Putamen (tissue), 1 donor: Measurements from ENCODE around the gene TXNDC11.

ENCODE experiments used
- DNase-seq: peaks from one replicate; pipeline ENCODE4 v3.0.0-alpha.2; 2016; ENCODE audit warnings: low spot score

TXNDC11 gene

GRCh38 chr16:11719171-11719570, 23.5 kb downstream of the TXNDC11 start:
- DNase-seq, result no peak

- no peak for DNase-seq
Observed at GRCh38 chr16:11717811-11718210, 24.8 kb downstream of the TXNDC11 start.

DNA sequence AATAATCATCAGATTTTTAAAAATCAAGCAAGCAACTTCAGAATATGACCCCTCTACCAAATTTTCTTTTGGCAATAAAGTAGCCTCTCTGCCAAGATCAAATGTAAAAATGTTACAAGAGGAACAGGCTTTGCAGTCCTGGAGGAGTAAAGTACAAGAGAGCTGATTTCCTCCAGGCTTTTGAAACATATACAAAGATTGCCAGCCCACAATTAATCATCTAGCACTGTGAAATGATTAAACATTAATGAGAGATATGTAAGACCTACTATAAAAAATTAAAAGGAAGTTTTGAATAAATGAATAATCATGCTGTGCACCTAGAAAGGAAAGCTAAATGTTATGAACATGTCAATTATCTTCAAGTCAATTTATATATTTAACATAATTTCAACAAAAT, 26.3 kb downstream of the TXNDC11 start:
- DNase-seq, result no peak

GRCh38 chr16:11715246-11715947, 27.3 kb downstream of the TXNDC11 start:
- DNase-seq, result no peak

DNA sequence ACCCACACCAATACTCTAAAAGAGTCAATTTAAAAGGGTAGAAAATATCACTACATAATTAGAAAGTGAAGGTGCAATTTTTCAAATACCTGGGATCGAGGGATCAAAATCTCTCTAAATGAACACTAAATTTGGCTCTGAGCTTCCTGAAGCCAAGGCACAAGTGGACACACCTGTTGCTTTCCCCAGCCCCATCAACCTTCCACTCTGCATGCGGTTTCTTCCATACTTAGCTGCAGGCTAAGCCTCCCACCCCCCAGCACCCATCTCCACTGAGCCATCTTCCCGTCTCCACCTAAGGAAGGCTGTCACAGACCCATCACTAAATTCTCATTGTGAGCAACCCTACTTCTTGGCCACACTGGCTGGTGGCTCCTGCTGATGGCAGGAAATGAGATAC, 30.5 kb downstream of the TXNDC11 start:
- no peak for DNase-seq

DNA sequence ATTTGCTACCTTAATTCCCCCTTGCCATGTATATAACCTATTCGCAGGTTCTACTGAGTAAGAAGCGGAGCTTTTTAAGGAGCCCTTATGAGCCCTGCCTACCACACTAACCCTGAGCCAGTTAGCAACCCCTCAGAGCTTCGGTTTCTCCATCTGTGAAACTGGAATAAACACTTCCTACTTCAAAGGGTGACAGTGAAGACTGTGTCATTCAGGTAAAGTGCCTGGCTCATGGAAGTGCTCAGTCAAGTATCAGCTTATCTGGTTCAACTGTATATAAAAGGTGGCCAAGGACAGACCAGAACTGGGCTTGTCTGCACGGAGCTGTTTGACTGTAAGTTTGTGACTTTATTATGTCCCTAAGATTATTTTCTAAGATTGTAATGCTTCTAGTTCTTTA, 31.0 kb downstream of the TXNDC11 start:
- DNase-seq, result no peak

- DNase-seq, result no peak
Observed at GRCh38 chr16:11708421-11708820, 34.2 kb downstream of the TXNDC11 start.

DNA sequence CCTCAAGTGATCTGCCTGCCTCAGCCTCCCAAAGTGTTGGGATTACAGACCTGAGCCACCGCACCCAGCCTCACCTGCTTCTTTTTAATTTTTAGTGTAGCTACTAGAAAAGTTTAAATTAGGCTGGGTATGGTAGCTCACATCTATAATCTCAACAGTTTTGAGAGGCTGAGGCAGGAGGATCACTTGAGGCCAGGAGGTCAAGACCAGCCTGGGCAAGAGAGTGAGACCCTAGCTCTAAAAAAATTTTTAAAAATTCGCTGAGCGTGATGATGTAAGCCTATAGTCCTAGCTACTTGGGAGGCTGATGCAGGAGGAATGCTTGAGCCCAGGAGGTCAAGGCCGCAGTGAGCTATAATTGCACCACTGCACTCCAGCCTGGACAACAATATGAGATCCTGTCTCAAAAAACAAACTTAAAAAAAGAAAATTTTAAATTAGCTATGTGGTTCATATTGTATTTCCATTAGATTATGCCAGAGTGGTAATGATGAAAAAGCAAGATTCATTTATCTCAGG, 34.9 kb downstream of the TXNDC11 start:
- no peak for DNase-seq

GRCh38 chr16:11706180-11706742, 36.4 kb downstream of the TXNDC11 start:
- no peak for DNase-seq

GRCh38 chr16:11705311-11706025, 37.2 kb downstream of the TXNDC11 start:
- no peak for DNase-seq

DNA sequence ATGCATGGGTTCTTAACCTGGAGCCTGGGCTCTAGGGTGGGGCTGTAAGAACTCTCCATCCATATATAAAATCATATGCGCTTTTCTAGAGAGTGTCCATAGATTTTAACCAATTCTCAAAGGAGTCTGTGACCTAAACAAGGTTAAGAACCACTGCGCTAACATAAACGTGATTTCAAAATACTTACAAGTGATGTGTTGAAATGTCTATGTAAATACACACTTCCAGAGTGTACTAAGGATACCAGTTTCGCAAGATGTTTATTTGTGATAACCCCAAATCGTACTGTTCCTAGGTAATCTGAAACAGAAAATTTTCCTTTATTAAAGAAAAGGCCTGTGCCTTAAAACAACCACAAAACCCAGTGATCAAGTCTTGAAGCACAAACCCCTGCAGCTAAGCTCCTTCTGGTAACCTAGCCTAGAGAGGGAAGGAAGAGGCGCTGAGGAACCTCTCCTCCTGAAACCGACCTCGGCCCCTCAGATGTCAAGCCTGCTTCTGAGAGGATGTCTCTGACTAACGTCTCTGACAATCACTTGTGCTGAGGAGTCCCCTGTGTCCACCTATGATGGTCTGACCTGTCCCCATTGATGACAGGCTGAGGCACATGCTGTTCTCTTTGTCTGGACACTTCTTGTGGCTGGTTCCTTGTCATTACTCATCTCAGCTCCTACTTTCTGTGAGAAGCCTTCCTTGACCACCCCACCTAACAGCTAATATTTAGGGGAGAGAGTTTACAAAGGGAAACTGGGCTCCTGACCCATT, 42.2 kb downstream of the TXNDC11 start:
- DNase-seq, result no peak

DNA sequence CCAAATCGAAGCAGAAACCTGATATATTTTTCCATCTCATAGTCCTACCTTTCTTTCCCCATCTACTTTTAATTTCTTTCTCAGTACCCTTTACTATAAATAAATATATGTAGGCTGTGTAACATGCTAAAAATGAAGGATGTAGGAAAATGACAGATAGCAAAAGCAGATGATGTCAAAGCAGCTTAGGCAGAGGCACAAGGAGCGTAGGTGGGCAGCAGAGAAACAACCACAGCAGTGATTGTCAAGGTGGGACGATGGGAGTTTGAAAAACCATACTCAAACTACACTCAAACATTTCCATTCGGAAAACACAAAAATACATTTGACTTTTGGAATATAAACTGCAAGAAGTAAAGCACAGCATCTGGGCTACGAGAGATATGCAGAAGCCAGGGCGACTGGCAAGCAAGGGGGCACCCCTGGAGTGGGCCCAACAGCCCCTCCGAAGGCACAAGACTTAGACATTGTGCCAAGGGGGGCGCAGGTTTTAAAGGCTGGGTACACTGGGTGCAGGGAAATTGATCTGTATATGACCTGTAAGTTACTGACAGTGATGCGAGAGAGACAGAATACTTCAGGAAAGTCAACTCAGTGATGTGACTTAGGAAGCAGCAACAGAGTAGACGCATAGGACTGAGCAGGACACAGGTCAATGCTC, 43.3 kb downstream of the TXNDC11 start:
- DNase-seq, result peak; percentile 69

- DNase-seq, result no peak
Observed at GRCh38 chr16:11698271-11698689, 44.4 kb downstream of the TXNDC11 start.

GRCh38 chr16:11697319-11697718, 45.3 kb downstream of the TXNDC11 start:
- peak; percentile 60 for DNase-seq

DNA sequence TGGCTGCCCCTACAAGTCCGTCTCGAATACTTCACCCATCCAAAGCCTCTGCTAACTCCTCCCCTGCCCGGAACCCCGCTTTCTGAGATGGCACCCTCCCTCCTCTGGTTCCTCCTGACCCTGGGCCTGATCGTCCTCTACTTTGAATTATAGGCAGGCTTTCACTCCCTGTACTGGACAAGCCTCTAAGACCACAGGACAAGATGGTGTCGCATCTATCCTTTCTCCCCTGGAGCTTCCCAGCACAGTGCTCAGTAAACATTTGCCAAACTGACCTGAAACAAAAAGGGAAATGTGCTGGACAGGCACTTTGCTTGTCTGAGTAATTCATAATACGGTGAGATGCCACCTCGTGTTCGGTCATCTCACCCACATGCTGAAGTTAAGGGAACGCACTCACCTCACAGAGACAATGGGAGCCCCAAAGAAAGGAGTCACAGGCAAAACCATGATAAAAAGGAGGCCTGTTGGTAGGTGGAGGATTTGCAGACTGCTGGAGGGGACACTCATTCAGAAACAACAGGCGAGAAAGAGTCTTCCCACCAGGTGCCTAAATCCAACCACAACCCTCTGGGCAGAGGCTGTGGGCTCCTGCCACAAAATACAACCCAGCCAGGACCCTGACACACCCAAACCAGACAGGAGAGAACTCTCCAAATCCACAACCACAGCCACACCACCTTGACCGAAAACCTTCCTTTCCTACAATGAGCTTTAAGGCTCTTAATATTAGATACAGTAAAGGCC, 46.2 kb downstream of the TXNDC11 start:
- no peak for DNase-seq

DNA sequence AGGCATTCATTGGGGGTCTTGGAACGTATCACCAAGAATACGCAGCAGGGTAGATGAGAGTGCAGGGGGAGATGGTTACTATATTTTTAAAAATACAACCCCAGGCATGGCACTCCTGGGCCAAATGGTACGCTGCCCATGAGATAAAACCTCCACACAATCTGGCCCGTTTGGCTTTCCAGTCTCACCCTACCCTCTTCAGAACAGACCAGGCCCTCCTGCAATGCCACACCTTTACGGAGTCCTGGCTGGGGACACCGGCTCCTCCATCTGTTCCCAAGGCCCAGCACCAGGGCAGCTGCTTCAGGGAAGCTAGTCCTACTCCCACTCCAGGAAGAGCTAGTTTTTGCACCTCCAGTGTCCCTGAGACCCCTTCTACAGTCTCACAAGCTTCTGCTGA, 50.0 kb downstream of the TXNDC11 start:
- no peak for DNase-seq

- DNase-seq, result no peak
Observed at GRCh38 chr16:11692171-11692570, 50.5 kb downstream of the TXNDC11 start.

GRCh38 chr16:11691771-11692170, 50.9 kb downstream of the TXNDC11 start:
- no peak for DNase-seq

DNA sequence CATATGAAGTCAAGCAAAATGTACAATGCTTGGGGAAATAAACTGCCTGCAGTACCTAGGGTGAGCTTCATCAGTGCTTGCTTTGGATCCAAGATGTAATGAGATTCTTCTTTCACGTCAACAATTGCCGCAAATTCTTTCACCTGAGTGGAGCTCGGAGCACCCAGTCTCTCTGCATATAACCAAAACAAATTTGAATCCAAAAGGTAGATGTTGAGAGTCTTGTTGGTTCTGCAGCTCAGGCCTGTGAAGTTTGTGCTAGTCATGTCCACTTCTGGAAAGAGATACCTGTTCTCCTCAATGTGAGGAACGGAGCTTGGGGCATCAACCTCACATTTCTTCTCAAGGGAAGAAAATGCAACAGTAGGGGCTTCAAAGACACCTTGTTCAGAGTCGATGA, 51.4 kb downstream of the TXNDC11 start:
- no peak for DNase-seq

DNA sequence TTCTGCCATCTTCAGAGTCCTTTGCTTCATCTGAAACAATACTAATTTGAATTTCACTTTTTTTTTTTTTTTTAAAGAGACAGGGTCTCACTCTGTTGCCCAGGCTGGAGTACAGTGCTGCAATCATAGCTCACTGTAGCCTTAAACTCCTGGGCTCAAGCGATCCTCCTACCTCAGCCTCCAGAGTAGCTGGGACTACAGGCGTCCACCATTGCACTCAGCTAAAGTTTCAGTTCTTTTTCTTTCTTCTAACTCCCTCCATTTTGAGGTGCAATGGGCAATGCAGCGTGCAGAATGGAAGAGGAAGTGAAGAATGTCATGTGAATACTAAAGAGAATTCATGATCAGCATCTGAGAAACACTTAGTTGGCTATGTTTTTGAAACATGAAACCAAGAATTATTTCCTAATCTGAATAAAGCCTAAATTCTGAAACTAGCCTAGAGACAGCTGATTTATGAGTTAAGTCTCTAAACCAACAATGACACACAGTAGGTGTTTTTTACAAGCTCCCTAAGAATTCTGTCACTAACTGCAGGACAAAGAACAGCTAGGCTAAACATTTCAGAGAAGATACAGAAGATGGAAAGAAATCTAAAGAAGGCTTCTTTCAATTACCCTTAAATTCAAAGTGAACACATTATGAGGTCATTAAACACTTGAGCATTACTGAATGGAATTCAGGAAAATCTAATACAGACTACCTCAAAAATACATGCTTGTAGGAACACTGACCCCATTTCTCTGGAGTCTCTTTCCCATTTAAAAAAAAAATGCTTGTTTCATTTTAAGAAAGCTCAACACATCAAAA, 53.4 kb downstream of the TXNDC11 start:
- no peak for DNase-seq
